MCF 10A (cell line): ENCODE results near the gene CORO1C. TPM values are rescaled to one million over a fixed set of nuclear protein-coding genes. Genes with fewer than 3 reads are reported as not detected.

Source experiments
- BruUV-seq: library from RNA; stranded (reverse); fragments of 400-500 nt; replicated peaks from 2 replicates; lab custom pipeline; 2021; lab: Mats Ljungman, UMichigan
- CTCF ChIA-PET: fragments of 300-600 bp; sonication (Branson Sonifier 250); formaldehyde crosslinking; extraction: SDS; loops from one replicate; lab custom pipeline; 2021; ENCODE audit warnings: antibody characterized with exemption, inconsistent platforms; lab: Yijun Ruan, JAX
- POLR2A ChIA-PET: fragments of 300-600, 350-650 bp; sonication (Branson Sonifier 250); formaldehyde crosslinking; extraction: SDS; loops from one replicate; lab custom pipeline; 2020; ENCODE audit warnings: antibody characterized with exemption, inconsistent platforms; lab: Yijun Ruan, JAX
- DNase-seq: peaks from one replicate; pipeline ENCODE4 v3.0.0-alpha.2; 2018; ENCODE audit not compliant: unreplicated experiment
- H3K27ac Mint-ChIP-seq: one replicate; pipeline ENCODE4 v1.8.0; 2022; ENCODE audit warnings: mild to moderate bottlenecking, low read depth, mixed read lengths; ENCODE audit not compliant: unreplicated experiment
- H3K27me3 Mint-ChIP-seq: one replicate; pipeline ENCODE4 v1.8.0; 2022; ENCODE audit warnings: mixed read lengths; ENCODE audit not compliant: insufficient read depth, unreplicated experiment
- H3K36me3 Mint-ChIP-seq: one replicate; pipeline ENCODE4 v1.8.0; 2022; ENCODE audit warnings: mild to moderate bottlenecking, moderate library complexity, mixed read lengths; ENCODE audit not compliant: insufficient read depth, unreplicated experiment
- H3K4me1 Mint-ChIP-seq: one replicate; pipeline ENCODE4 v1.8.0; 2022; ENCODE audit warnings: mixed read lengths; ENCODE audit not compliant: insufficient read depth, unreplicated experiment
- H3K4me3 Mint-ChIP-seq: one replicate; pipeline ENCODE4 v1.8.0; 2022; ENCODE audit warnings: mild to moderate bottlenecking, moderate library complexity, mixed read lengths; ENCODE audit not compliant: unreplicated experiment
- H3K9me3 Mint-ChIP-seq: one replicate; pipeline ENCODE4 v1.8.0; 2022; ENCODE audit warnings: mixed read lengths; ENCODE audit not compliant: unreplicated experiment
- intact Hi-C: fragments of 100-400 bp; cut with micrococcal nuclease; formaldehyde crosslinking; loops from 2 replicates; pipeline ENCODE4 v1.14.1; 2022
- total RNA-seq: library from RNA; stranded (reverse); gene quantifications from 2 replicates; pipeline ENCODE4 v1.2.3, GENCODE V29; 2022
- TF ChIP-seq, protein P1 (sequence below): fragments of 200-600 bp; IDR thresholded peaks from one replicate; pipeline ENCODE4 v1.8.0; 2022; ENCODE audit warnings: antibody characterized with exemption, mild to moderate bottlenecking; ENCODE audit not compliant: unreplicated experiment

Gene CORO1C
- total RNA-seq, 1 experiment from 2014 or later: 130 TPM

- BruUV-seq: no TSS peak
- Mint-ChIP-seq H3K4me1 (peaks cover 33% of the 10 kb centered on the region), H3K9me3 (no peaks in the 10 kb centered on the region), H3K27me3 (no peaks in the 10 kb centered on the region), H3K4me3 (no peak overlapping the region), H3K27ac (no peak overlapping the region), H3K36me3 (peaks cover 15% of the 10 kb centered on the region)
- ChIA-PET POLR2A (interaction anchor here (0.7 to 6.6 kb wide), 15 partner anchors 11 to 423 kb away, joined by 3 to 65 read pairs (median 4); partner anchors contain the start of gene ISCU), CTCF (interaction anchor here (0.6 to 12.5 kb wide), 9 partner anchors 22 to 282 kb away, joined by 3 to 296 read pairs (median 4); no protein-coding TSS in a partner anchor)
- peak; percentile 41 for DNase-seq
- intact Hi-C loops: no loop called here
- TF ChIP-seq, protein P1, sequence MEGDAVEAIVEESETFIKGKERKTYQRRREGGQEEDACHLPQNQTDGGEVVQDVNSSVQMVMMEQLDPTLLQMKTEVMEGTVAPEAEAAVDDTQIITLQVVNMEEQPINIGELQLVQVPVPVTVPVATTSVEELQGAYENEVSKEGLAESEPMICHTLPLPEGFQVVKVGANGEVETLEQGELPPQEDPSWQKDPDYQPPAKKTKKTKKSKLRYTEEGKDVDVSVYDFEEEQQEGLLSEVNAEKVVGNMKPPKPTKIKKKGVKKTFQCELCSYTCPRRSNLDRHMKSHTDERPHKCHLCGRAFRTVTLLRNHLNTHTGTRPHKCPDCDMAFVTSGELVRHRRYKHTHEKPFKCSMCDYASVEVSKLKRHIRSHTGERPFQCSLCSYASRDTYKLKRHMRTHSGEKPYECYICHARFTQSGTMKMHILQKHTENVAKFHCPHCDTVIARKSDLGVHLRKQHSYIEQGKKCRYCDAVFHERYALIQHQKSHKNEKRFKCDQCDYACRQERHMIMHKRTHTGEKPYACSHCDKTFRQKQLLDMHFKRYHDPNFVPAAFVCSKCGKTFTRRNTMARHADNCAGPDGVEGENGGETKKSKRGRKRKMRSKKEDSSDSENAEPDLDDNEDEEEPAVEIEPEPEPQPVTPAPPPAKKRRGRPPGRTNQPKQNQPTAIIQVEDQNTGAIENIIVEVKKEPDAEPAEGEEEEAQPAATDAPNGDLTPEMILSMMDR: no peak
Measured at GRCh38 chr12:108668542-108668941, 62.8 kb downstream of the CORO1C start.

- ChIA-PET POLR2A (interaction anchor here (0.7 to 6.6 kb wide), 14 partner anchors 12 to 424 kb away, joined by 3 to 65 read pairs (median 4); partner anchors contain the start of gene ISCU), CTCF (interaction anchor here (0.6 to 12.5 kb wide), 8 partner anchors 22 to 283 kb away, joined by 3 to 296 read pairs (median 4); no protein-coding TSS in a partner anchor)
- no peaks in the 10 kb centered on the region for H3K9me3 Mint-ChIP-seq
- peaks cover 34% of the 10 kb centered on the region for H3K4me1 Mint-ChIP-seq
- BruUV-seq: no TSS peak
- DNase-seq: no peak
- no peak overlapping the region for H3K4me3 Mint-ChIP-seq
- intact Hi-C loops: no loop called here
- no peaks in the 10 kb centered on the region for H3K27me3 Mint-ChIP-seq
- TF ChIP-seq, protein P1: no peak
- H3K36me3 Mint-ChIP-seq: peaks cover 15% of the 10 kb centered on the region
- H3K27ac Mint-ChIP-seq: no peak overlapping the region
Measured at GRCh38 chr12:108668063-108668462, 63.3 kb downstream of the CORO1C start.

DNA sequence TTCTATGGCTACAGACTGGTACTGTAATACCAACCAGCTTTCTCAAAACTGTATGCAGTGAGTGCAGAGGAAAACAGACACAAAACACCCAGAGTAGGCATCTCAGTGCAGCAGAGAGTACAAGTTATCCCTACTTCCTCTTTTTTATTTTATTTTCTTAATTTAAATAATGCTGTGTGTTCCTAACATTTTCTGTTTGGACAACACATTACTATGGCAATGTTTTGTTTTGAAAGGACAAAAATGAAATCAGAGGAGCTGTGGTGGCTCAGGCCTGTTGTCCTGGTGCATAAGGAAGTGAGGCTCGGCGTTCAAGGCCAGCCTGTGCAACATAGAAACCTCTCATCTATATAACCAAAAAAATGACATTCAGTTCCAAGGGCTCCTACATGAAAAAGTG, 64.0 kb downstream of the CORO1C start:
- TF ChIP-seq, protein P1: no peak
- BruUV-seq: no TSS peak
- H3K27ac Mint-ChIP-seq: no peak overlapping the region
- H3K27me3 Mint-ChIP-seq: no peaks in the 10 kb centered on the region
- CTCF ChIA-PET: interaction anchor here (0.6 to 12.5 kb wide), 10 partner anchors 20 to 283 kb away, joined by 3 to 296 read pairs (median 5); no protein-coding TSS in a partner anchor
- peaks cover 13% of the 10 kb centered on the region for H3K36me3 Mint-ChIP-seq
- no peaks in the 10 kb centered on the region for H3K9me3 Mint-ChIP-seq
- POLR2A ChIA-PET: interaction anchor here (0.7 to 6.6 kb wide), 6 partner anchors 12 to 136 kb away, joined by 3 to 65 read pairs (median 5); no protein-coding TSS in a partner anchor
- H3K4me1 Mint-ChIP-seq: peaks cover 34% of the 10 kb centered on the region
- intact Hi-C loops: no loop called here
- no peak overlapping the region for H3K4me3 Mint-ChIP-seq
- no peak for DNase-seq

DNA sequence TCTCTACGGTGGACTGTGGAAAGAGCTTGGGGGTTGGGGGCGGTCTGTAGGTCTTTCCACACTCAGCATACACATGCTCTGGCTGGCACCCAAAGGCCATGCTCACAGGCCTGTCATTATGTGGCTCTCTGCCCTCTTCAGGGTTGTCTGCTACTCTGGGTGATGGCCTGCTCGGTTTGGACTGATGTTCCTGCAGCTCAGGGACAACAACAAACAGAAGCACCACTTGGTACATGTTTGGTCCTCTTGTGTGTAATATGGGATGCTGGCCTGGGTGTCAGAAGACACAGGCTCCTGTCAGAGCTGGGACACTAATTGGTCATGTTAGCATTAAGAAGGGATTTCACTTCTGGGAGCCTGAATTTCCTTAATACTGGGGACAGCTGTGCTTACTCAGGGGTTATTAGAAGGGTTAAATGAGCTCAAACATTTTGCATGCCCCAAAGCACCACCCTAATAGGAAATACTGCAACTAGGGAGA, 64.9 kb downstream of the CORO1C start:
- intact Hi-C loops: no loop called here
- Mint-ChIP-seq H3K9me3 (no peaks in the 10 kb centered on the region), H3K4me3 (no peak overlapping the region), H3K36me3 (peaks cover 13% of the 10 kb centered on the region), H3K27ac (peak overlapping the region; percentile 60), H3K4me1 (peaks cover 34% of the 10 kb centered on the region), H3K27me3 (no peaks in the 10 kb centered on the region)
- DNase-seq: peak; percentile 32
- ChIA-PET POLR2A (interaction anchor here (0.6 to 6.6 kb wide), 10 partner anchors 13 to 426 kb away, joined by 3 to 65 read pairs (median 4); partner anchors contain the start of gene ALKBH2), CTCF (interaction anchor here (0.6 to 12.5 kb wide), 20 partner anchors 11 to 427 kb away, joined by 3 to 296 read pairs (median 4); partner anchors contain the start of gene ALKBH2)
- no TSS peak for BruUV-seq
- TF ChIP-seq, protein P1: no peak
